GM23338 (cell line): ENCODE data around the gene FGF23. TPM values are rescaled to one million over a fixed set of nuclear protein-coding genes. Genes with fewer than 3 reads are reported as not detected.

Experiments used
- ATAC-seq: fragments of 200-7000 bp; cut with Tn5 transposase; 3 replicates; pipeline ENCODE4 v1.9.1; 2020
- DNase-seq: peaks from one replicate; pipeline ENCODE4 v3.0.0-alpha.2; 2015; ENCODE audit warnings: low spot score
- H2AFZ ChIP-seq: fragments of 200-600 bp; sonication (generic); 2 replicates; pipeline ENCODE4 v1.8.0; 2016; ENCODE audit warnings: antibody characterized with exemption, mild to moderate bottlenecking, moderate library complexity
- H3F3A ChIP-seq: fragments of 200-600 bp; sonication (generic); replicated peaks from 2 replicates; pipeline ENCODE4 v1.8.0; 2017; ENCODE audit warnings: antibody characterized with exemption, mixed run types, low read depth
- H3K27ac ChIP-seq: fragments of 200-600 bp; sonication (generic); 2 replicates; pipeline ENCODE4 v1.6.1; 2016; ENCODE audit warnings: low read depth
- H3K27me3 ChIP-seq: fragments of 200-600 bp; sonication (generic); 2 replicates; pipeline ENCODE4 v1.8.0; 2016; ENCODE audit warnings: mild to moderate bottlenecking, mixed run types, moderate library complexity; ENCODE audit not compliant: insufficient read depth
- H3K36me3 ChIP-seq: fragments of 200-600 bp; sonication (generic); 2 replicates; pipeline ENCODE4 v1.8.0; 2016; ENCODE audit warnings: mild to moderate bottlenecking; ENCODE audit not compliant: insufficient read depth
- H3K4me1 ChIP-seq: fragments of 200-600 bp; sonication (generic); 2 replicates; pipeline ENCODE4 v1.8.0; 2016; ENCODE audit warnings: mild to moderate bottlenecking, moderate library complexity; ENCODE audit not compliant: insufficient read depth
- H3K4me2 ChIP-seq: fragments of 200-600 bp; sonication (generic); 2 replicates; pipeline ENCODE4 v1.7.1; 2017; ENCODE audit warnings: mixed run types
- H3K4me3 ChIP-seq: fragments of 200-600 bp; sonication (generic); 2 replicates; pipeline ENCODE4 v1.6.1; 2016; ENCODE audit warnings: mixed run types
- H3K79me2 ChIP-seq: fragments of 200-600 bp; sonication (generic); replicated peaks from 2 replicates; pipeline ENCODE4 v1.8.0; 2017; ENCODE audit warnings: mild to moderate bottlenecking; ENCODE audit not compliant: insufficient read depth
- H3K9me2 ChIP-seq: fragments of 200-600 bp; sonication (generic); 2 replicates; pipeline ENCODE4 v1.8.0; 2017; ENCODE audit not compliant: insufficient read depth
- H4K20me1 ChIP-seq: fragments of 200-600 bp; sonication (generic); replicated peaks from 2 replicates; pipeline ENCODE4 v1.8.0; 2017; ENCODE audit warnings: mild to moderate bottlenecking; ENCODE audit not compliant: insufficient read depth
- H3K27ac Mint-ChIP-seq: 2 replicates; pipeline ENCODE4 v1.8.0; 2020; ENCODE audit warnings: inconsistent platforms, mild to moderate bottlenecking, moderate library complexity, mixed read lengths
- H3K27me3 Mint-ChIP-seq: 3 replicates; pipeline ENCODE4 v1.8.0; 2022; ENCODE audit warnings: low read depth, mild to moderate bottlenecking, moderate library complexity, mixed read lengths, inconsistent platforms; ENCODE audit not compliant: insufficient read depth, poor library complexity
- H3K36me3 Mint-ChIP-seq: 3 replicates; pipeline ENCODE4 v1.8.0; 2021; ENCODE audit warnings: low read depth, mild to moderate bottlenecking, inconsistent platforms, moderate library complexity, mixed read lengths
- H3K4me1 Mint-ChIP-seq: 3 replicates; pipeline ENCODE4 v1.8.0; 2020; ENCODE audit warnings: mild to moderate bottlenecking, inconsistent platforms, mixed read lengths
- H3K4me3 Mint-ChIP-seq: 3 replicates; pipeline ENCODE4 v1.8.0; 2021; ENCODE audit warnings: moderate library complexity, mild to moderate bottlenecking, inconsistent platforms, mixed read lengths
- H3K9me3 Mint-ChIP-seq: 3 replicates; pipeline ENCODE4 v1.8.0; 2020; ENCODE audit warnings: moderate library complexity, mild to moderate bottlenecking, inconsistent platforms, mixed read lengths
- CREB1 ChIP-seq: fragments of 250-450 bp; sonication (Bioruptor Pico); IDR thresholded peaks from 2 replicates; pipeline ENCODE4 v1.5.0; 2020; ENCODE audit warnings: low read depth, mild to moderate bottlenecking, moderate library complexity
- CTCF ChIP-seq, 2 experiments: fragments of 200-600 bp in 1 of 2; sonication (generic) in 1 of 2; conservative IDR thresholded peaks; 2 replicates each; pipeline versions ENCODE4 v1.5.1 to v1.6.1; 2016 to 2017; ENCODE audit warnings: antibody characterized with exemption in 2 of 2, low read depth in 2 of 2, mild to moderate bottlenecking in 2 of 2, moderate library complexity in 1 of 2
- EZH2 ChIP-seq: fragments of 200-600 bp; sonication (generic); IDR thresholded peaks from one replicate; pipeline ENCODE4 v1.8.0; 2017; ENCODE audit warnings: antibody characterized with exemption, mild to moderate bottlenecking, low read depth; ENCODE audit not compliant: unreplicated experiment
- NANOG ChIP-seq: IDR thresholded peaks from 2 replicates; pipeline ENCODE4 v1.6.1; 2016; ENCODE audit warnings: antibody characterized with exemption, borderline replicate concordance
- POLR2AphosphoS5 ChIP-seq: IDR thresholded peaks from 2 replicates; pipeline ENCODE4 v1.6.1; 2016; ENCODE audit warnings: antibody characterized with exemption, low read depth
- REST ChIP-seq: IDR thresholded peaks from one replicate; pipeline ENCODE4 v1.6.1; 2018; ENCODE audit warnings: antibody characterized with exemption; ENCODE audit not compliant: unreplicated experiment
- STAT1 ChIP-seq: IDR thresholded peaks from one replicate; pipeline ENCODE4 v1.6.1; 2016; ENCODE audit warnings: antibody characterized with exemption; ENCODE audit not compliant: unreplicated experiment
- ZNF114 ChIP-seq: fragments of 250-450 bp; sonication (Bioruptor Pico); IDR thresholded peaks from 2 replicates; pipeline ENCODE4 v1.5.0; 2020; ENCODE audit warnings: mild to moderate bottlenecking, moderate library complexity
- ZNF331 ChIP-seq: fragments of 250-450 bp; sonication (Bioruptor Pico); IDR thresholded peaks from 2 replicates; pipeline ENCODE4 v1.5.0; 2020; ENCODE audit warnings: low read depth, mild to moderate bottlenecking, moderate library complexity
- ZNF462 ChIP-seq: fragments of 250-450 bp; sonication (Bioruptor Pico); IDR thresholded peaks from 2 replicates; pipeline ENCODE4 v1.5.0; 2020; ENCODE audit warnings: mild to moderate bottlenecking, moderate library complexity
- polyA plus RNA-seq: library from polyadenylated mRNA; unstranded; fragments of >200 nt; fragmentation: Nextera tagmentation; extraction: Ambion mirVana; gene quantifications from 2 replicates; pipeline ENCODE4 v1.2.1, GENCODE V29; 2016
- total RNA-seq: library from RNA; depleted of rRNA; stranded (reverse); fragments of >200 nt; shearing (Covaris generic); gene quantifications from 2 replicates; pipeline ENCODE4 v1.2.3, GENCODE V29; 2014
- TF ChIP-seq, protein P1 (sequence below): IDR thresholded peaks from 2 replicates; pipeline ENCODE4 v1.6.1; 2016; ENCODE audit warnings: antibody characterized with exemption

The FGF23 gene
- total and polyA plus RNA-seq, 2 experiments from 2014 or later, result 0.44 to 0.56 TPM

DNA sequence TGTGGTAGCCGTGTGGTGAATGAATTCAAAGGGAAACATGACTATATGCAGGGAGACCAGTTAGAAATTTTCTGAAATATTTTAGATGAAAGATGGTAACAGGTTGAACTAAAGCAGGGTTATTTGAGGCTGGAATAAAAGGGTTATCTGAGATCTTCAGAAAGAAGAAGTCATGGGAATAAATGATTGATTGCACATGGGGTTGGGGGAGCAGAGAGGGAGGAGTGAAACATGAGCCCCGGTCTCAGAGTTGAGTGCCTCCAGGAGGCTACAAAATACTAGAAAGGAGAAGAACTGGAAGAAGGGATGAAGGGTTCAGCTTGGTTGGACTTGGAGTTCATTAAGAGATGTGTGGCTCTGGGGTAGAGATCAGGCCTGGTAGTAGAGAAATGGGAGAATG is 16.3 kb upstream of the FGF23 start:
- Histone ChIP-seq H3F3A (no peaks in the 10 kb centered on the region), H3K9me2 (peaks cover 12% of the 10 kb centered on the region; the same call in 1 of the 2 replicates), H3K4me3 (no peak overlapping the region), H3K79me2 (no peaks in the 10 kb centered on the region), H3K4me2 (no peak overlapping the region), H3K27ac (no peak overlapping the region), H2AFZ (no peak overlapping the region), H3K4me1 (peaks cover 2% of the 10 kb centered on the region; the same call in 1 of the 2 replicates), H3K27me3 (no peaks in the 10 kb centered on the region), H3K36me3 (no peaks in the 10 kb centered on the region), H4K20me1 (no peaks in the 10 kb centered on the region)
- ATAC-seq (no peak), DNase-seq (no peak)
- Mint-ChIP-seq H3K4me3 (no peak overlapping the region), H3K27ac (no peak overlapping the region), H3K36me3 (no peaks in the 10 kb centered on the region), H3K4me1 (no peaks in the 10 kb centered on the region; the same call in 2 of the 3 replicates), H3K9me3 (peaks cover 1% of the 10 kb centered on the region; the same call in 1 of the 3 replicates), H3K27me3 (no peaks in the 10 kb centered on the region)
- TF ChIP-seq CREB1 (CRISPR knock-in tag), result no peak
- TF ChIP-seq REST, result no peak
- no peak for TF ChIP-seq EZH2
- no peak for TF ChIP-seq ZNF114 (CRISPR knock-in tag)
- TF ChIP-seq STAT1, result no peak
- TF ChIP-seq POLR2AphosphoS5, result no peak
- TF ChIP-seq CTCF (conservative IDR thresholded peaks at IDR 0.05; ENCODE audit: low read depth in 2 of 2), result no peak
- no peak for TF ChIP-seq ZNF462
- TF ChIP-seq, protein P1, sequence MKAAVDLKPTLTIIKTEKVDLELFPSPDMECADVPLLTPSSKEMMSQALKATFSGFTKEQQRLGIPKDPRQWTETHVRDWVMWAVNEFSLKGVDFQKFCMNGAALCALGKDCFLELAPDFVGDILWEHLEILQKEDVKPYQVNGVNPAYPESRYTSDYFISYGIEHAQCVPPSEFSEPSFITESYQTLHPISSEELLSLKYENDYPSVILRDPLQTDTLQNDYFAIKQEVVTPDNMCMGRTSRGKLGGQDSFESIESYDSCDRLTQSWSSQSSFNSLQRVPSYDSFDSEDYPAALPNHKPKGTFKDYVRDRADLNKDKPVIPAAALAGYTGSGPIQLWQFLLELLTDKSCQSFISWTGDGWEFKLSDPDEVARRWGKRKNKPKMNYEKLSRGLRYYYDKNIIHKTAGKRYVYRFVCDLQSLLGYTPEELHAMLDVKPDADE, result no peak
- no peak for TF ChIP-seq ZNF331 (CRISPR knock-in tag)
- TF ChIP-seq NANOG, result no peak
